Ishikawa (cell line): ENCODE data around the gene RELN.

Experiments used
- CEBPB ChIP-seq: IDR thresholded peaks from 2 replicates; pipeline ENCODE4 v1.6.1; 2012
- EGR1 ChIP-seq: IDR thresholded peaks from 2 replicates; pipeline ENCODE4 v1.6.1; 2012
- EP300 ChIP-seq: IDR thresholded peaks from 2 replicates; pipeline ENCODE4 v1.6.1; 2012; ENCODE audit warnings: borderline replicate concordance
- FOXM1 ChIP-seq: IDR thresholded peaks from 2 replicates; pipeline ENCODE4 v1.6.1; 2012; ENCODE audit warnings: low read depth, borderline replicate concordance
- RAD21 ChIP-seq: IDR thresholded peaks from 2 replicates; pipeline ENCODE4 v1.6.1; 2012; ENCODE audit warnings: low read depth
- REST ChIP-seq: IDR thresholded peaks from 2 replicates; pipeline ENCODE4 v1.6.1; 2012; ENCODE audit warnings: low read depth, mild to moderate bottlenecking
- TAF1 ChIP-seq: IDR thresholded peaks from 2 replicates; pipeline ENCODE4 v1.6.1; 2012; ENCODE audit warnings: low read depth, mild to moderate bottlenecking
- TCF12 ChIP-seq: IDR thresholded peaks from 2 replicates; pipeline ENCODE4 v1.6.1; 2012; ENCODE audit warnings: low read depth
- TEAD4 ChIP-seq: IDR thresholded peaks from 2 replicates; pipeline ENCODE4 v1.6.1; 2012
- YY1 ChIP-seq: IDR thresholded peaks from 2 replicates; pipeline ENCODE4 v1.6.1; 2012; ENCODE audit warnings: low read depth
- TF ChIP-seq, protein P1 (sequence below): IDR thresholded peaks from 2 replicates; pipeline ENCODE4 v1.6.1; 2012
- TF ChIP-seq, protein P2 (sequence below): IDR thresholded peaks from 2 replicates; pipeline ENCODE4 v1.6.1; 2012

DNA sequence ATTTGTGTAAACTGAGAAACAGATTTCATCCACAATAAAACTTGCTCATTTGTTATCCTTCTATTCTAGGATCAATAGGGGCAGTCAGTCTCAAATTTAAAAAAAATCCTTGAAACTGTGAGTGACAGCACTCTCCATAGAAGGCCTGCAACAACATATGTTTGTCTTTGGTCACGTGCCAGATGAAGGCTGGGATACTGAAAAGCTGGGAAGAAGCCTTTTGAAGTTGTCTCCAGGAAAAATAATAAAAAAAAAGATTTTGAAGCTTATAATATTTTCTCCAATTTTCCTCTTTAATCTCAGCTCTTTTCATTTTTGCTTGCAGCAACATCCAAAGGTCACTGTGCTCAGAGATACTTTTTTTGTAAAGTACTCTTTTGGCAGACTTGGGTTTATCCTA is 414.9 kb downstream of the RELN start:
- TF ChIP-seq, protein P1, sequence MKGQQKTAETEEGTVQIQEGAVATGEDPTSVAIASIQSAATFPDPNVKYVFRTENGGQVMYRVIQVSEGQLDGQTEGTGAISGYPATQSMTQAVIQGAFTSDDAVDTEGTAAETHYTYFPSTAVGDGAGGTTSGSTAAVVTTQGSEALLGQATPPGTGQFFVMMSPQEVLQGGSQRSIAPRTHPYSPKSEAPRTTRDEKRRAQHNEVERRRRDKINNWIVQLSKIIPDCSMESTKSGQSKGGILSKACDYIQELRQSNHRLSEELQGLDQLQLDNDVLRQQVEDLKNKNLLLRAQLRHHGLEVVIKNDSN = no peak
- TF ChIP-seq CEBPB = no peak
- no peak for TF ChIP-seq TEAD4
- no peak for TF ChIP-seq RAD21
- no peak for TF ChIP-seq TAF1
- TF ChIP-seq FOXM1 = no peak
- no peak for TF ChIP-seq YY1
- no peak for TF ChIP-seq REST
- TF ChIP-seq, protein P2, sequence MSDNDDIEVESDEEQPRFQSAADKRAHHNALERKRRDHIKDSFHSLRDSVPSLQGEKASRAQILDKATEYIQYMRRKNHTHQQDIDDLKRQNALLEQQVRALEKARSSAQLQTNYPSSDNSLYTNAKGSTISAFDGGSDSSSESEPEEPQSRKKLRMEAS = no peak
- TF ChIP-seq EP300 = no peak
- TF ChIP-seq EGR1 = no peak
- TF ChIP-seq TCF12 = no peak
